ENCODE results near the gene NBPF26. TPM values are rescaled to one million over a fixed set of nuclear protein-coding genes. Genes with fewer than 3 reads are reported as not detected.

NBPF26 gene
- total and polyA plus RNA-seq, 5 experiments from 2014 or later: 2.2 to 59.6 (median 6.1) TPM

Other genes starting within 250 kb of the NBPF26 start
- gene PPIAL4A, start 165.8 kb downstream of the NBPF26 start, total RNA-seq: not detected
- under 1 TPM in 1 of 3 donors, not detected in 2; 0.59 TPM for gene PPIAL4A, start 165.8 kb downstream of the NBPF26 start, polyA plus RNA-seq

Data from naive thymus-derived CD8-positive, alpha-beta T cell (primary cell).